Stimulated activated CD8-positive, alpha-beta memory T cell treated with anti-CD3 and anti-CD28 coated beads, Interleukin-12 subunit alpha, Interleukin-12 subunit beta, amount 100 ng/mL, for 4 hours (primary cell): ENCODE results near the gene PADI2.

Experiments used
- DNase-seq: peaks from one replicate; pipeline ENCODE4 v3.0.0-alpha.2; 2020; ENCODE audit warnings: low read depth

The PADI2 gene

DNA sequence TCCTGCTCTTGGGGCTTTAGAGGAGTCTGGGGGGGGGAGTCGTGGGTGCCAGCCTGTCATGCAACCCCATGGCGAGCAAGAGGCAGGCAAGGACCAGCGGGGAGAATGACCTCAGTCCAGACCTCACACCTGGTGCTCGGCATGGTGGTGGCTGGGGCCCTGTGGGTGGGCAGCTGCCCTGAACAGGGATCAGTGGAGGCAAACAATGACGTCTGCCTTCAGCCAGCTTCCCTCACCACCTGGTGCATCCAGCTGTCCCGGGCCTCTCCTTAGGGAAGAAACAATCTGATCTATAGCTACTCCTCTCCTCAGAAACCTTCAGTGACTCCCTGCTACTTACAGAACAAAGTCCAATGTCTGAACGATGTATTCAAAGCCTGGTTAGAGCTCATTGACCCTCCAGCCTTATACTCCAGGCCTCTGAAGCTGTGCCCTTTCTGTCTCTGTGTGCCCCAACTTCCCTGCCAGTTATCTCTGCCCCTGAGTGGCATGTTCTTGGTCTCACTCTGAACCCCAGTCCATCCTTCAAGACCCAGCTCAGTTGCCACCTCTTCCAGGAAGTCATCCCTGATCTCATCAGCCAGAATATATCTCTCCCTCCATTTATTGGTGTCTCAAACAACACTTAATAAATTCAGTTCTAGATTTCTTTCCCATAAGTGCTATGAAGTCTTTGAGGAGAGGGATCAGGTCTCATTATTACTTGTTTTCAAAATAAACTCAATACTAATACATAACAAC is 6.6 kb downstream of the PADI2 start:
- DNase-seq, result no peak

DNA sequence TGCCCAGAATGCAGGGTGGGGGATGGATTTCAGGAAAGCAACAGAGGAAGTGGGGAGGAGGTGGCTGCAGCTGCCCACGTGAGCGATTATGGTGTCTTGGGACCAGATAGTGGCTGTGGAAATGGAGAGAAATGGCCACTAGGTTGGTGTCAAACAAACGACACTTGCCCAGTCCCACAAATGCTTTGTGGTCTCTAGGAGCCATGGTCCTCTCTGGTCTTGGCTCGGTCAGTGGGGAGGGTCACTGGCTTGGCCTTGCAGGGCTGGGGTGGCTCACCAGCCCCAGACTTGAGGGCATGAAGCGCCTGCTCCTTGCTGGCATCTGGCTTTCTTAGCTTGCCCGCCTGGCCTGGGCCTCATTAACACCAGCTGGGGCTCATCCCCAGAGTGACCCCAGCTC is 7.2 kb downstream of the PADI2 start:
- no peak for DNase-seq

DNA sequence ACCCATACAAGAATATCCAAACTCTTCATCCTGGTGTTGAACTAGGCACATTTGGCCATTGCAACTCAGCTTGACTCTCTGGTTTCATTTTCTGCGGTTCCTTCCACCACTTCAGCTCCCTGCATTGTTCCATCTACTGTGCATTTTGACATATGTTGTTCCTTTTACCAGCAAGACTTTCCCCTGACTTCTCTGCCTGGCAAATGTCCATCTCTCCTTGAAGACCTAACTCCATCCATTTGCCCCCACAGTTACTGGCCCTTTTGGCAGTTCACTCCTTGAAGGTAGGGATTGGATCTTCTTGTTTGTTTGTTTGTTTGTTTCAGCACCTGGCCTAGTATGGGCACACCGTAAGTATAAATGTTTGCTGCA is 8.7 kb downstream of the PADI2 start:
- no peak for DNase-seq

DNA sequence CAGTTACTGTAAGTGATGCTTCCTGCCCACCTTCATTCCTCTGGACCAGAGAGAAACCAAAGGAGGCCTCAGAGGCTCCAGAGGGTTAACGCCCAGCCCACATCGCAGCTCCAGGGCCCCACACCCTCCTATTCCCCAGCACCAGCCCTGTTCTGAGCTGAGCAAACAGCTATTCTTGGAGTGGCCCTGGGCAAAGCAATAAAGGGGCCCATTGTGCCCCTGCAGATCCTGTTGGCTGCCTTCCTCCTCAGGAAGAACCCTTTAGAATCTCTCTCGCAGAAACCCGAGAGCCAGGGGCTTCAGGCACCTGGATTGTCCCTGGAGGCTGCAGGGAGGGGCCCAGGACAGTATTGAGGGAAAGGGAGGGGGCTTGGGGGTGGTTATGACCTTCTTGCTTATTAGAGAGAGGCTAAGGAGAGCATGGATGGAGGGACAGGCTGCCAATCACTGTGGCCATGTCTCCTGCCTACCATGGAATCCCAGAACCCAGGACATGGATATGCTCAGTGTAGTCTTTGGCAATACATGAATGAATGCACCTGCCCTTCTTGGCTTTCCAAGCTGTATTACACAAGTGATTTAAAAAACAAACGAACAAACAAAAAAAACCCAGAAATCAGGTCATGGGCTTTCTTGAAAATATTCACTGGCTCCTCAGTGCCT is 9.2 kb downstream of the PADI2 start:
- no peak for DNase-seq

DNA sequence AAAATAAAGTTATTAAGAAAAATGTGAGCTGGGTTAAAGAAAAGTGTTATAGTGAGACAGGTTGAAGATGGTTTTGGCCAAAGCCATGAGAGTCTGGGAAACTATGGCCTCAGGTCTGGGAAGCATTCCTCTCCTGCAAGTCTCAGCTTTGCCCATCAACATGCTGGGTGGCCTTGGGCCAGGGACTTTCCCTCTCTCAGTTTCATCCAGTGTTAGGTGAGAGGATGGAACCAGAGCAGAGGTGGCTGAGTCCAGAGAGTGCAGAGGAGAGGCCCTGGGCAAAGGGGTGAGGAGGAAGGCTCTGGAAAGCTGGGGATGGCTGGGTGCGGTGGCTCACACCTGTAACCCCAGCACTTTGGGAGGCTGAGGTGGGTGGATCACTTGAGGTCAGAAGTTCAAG is 10.5 kb downstream of the PADI2 start:
- no peak for DNase-seq

DNA sequence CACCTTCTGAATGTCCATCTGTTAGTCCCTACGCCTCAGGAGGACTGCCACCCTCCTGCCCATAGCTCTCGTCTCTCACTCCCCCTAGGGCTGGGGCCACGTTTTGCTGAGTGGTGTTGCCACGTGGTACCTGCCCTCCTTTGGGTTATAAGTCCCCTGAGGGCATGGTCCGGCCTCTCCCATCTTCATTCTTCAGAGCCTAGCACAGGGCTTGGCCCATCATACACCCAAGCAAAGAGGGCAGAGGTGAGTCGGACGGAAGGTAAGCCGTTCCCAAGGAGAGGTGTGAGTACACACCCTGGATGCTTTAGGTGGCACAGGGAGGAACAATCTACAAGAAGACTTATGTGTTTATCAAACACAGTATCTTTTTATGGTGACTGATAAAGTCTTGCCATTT is 10.9 kb downstream of the PADI2 start:
- no peak for DNase-seq

DNA sequence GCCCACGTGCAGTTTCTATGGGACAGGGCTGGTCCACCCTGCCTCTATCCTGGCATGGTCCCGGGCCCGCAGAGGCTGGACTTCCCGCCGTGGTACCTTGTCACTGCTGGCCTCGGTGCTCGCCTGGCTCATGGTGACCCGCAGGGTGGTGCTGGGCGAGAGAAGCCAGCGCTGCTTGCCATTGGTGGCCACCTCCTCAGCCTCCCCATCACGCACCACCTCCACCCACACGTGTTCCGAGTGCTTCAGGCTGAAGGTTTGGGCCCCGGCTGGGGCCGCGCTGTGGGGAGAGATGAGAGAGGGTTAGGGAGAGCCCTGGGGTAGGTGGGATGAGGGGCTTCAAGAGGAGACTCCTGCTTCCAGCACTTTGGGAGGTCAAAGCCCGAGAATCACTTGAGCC is 14.5 kb downstream of the PADI2 start:
- no peak for DNase-seq

DNA sequence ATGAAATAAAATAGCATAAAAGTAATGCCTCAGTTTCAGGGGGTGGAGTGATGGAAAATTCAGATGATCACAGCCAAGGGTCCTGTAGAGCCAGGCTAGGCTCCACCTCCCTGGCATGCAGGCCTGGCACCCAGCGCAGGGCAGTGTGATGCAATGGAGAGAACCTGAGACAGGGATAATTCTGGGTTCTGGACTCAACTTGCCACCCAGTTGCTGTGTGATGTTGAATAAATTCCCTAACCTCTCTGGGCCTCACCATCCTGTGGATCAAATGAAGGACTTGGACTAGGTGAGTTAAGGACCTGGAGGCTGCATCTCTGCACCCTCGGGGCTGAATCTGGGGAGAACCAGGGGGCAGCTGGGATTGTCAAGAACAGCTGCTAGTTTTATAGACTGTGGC is 17.0 kb downstream of the PADI2 start:
- DNase-seq, result no peak

DNA sequence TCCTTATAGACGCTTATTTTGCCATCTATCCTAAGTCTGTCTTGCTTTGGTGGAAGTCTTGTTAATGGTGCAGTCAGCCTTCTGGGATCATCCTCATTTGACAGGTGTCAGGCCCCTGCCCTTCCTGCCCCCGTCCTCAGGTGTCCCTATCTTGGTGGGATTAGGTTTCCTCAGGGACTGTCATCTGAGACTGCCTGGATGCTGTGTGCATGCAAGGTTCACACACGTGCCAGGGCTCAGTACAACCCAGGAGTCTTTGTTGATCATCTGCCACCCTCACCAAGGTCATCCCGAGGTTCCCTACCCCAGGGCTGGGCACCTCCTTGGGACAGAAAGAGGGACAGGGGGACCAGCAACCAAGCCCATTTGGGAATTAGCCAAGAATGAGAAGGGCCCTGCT is 18.0 kb downstream of the PADI2 start:
- no peak for DNase-seq

DNA sequence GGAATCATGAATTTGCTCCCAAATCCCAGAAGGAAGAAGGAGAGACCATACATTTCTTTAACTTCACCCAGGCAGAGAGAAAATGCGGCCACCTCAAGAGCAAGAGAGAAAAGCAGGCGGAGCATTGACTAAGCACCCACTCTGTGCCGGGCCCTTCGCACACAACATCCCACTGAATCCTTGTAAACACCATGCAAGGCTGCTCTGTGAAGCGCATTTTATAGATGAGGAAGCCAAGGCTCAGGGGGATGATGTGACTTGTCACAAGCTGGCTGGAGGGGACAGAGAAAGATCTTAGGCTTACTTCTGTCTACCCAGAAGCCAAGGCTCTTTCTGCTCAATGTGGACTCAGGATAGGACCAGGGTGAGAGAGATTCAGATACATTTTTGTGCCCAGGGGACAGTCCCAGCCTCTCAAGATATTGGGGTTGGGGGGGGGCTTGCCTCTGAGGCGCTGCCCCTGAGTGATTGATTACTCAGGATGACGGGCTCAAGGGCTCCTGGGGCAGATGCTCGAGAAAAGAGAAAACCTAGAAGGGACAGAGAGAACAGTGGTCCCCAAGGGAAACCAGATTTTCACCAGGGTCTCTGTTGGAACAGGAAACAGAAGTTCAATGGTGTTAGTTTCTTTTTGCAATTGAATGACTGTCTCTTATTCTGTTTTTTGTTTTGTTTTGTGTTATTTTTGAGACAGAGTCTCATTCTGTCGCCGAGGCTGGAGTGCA is 19.5 kb downstream of the PADI2 start:
- DNase-seq, result no peak

DNA sequence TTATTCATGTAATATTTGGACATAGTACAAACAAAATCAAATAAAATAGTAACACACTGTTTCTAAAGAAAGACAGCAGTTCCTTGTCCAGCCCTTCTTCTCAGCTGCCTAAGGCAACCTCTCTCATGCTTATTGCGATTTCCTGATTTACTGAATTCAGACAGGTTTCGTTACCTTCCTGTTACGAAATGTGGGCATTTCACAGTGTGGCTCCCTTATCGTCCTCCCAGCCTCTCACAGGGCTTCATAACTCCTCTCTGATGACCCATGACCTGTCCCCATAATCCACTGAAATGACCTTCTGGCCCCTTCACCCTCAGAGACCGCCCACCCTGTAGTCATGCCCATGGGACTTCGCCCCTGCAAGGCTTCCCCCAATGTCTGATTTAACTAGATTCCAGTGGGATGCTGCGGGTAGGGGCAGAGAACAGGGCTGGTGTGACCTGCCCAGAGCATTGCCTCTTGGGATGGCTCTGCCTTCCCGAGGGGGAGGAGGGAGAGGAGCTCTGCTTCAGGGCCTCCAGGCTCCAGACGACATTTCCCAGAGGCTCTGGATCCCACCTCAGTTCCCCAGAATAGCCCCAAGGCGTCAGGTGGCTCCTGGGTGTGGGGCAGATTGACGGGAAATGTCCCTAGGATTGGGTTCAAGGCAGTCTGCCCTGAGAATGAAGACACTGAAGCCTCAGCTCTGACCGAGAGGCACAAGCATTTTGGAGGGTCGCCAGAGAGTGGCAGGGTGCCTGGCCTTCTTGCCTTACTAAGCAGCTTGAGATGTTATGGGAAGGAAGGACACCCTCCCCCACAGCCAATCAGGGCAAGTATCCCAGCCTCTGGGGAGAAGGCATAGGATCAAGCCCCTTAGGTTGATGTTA is 20.6 kb downstream of the PADI2 start:
- DNase-seq, result no peak

DNA sequence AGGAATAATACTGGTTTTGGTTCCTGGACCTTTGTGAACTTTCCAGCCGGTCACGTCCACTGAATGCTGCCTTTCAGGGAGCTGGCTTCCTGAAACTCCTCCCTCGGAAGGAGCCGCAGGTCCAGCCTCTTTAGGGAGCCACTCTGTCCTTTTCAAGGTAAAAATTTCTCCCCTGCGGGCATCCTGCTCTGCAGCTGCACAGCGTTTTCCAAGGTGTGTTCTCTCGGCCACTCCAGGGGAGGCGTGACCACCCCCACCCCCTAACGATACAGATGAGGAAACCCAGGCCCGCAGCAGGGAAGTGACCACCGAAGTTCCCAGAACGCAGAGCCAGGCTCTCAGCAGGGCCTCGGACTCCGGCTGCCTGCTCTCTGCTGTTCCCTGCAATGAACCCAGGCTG is 21.5 kb downstream of the PADI2 start:
- DNase-seq, result no peak

DNA sequence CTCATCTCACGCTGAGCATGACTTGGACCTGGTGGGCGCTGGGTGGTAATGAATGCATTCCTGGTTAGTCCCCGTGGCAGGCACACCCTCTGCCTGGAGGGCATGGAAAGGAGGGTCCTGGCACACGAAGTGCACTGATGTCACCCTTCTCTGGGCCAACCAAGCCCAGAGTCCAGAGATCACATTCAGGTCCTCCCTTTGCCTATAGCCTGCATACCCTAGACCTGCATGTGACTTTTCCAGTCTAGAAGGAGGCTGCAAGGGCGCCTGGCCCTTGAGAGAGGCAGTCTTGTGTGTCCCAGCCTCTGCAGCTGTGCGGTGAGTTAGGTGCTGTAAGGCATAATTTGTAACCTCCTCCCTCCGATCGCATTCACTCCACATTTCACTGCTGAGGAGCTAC is 22.1 kb downstream of the PADI2 start:
- no peak for DNase-seq

DNA sequence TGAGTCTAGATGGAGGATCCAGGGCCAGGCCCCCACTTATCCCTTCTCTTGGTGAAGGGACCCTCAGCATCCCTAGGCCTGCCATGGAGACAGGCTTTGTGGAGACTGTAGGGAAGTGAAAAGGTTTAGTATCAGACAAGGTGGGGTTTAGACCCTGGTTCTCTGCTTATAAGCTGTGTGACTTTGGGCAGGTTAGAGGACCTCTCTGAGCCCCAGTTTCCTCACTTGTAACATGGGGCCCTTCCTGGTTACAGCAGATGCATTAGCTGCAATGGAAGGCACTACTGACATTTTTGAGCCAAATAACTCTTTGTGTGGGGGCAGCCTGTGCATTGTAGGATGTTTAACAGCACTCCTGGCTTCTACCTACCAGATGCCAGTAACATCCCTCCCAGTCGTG is 22.7 kb downstream of the PADI2 start:
- DNase-seq, result no peak

DNA sequence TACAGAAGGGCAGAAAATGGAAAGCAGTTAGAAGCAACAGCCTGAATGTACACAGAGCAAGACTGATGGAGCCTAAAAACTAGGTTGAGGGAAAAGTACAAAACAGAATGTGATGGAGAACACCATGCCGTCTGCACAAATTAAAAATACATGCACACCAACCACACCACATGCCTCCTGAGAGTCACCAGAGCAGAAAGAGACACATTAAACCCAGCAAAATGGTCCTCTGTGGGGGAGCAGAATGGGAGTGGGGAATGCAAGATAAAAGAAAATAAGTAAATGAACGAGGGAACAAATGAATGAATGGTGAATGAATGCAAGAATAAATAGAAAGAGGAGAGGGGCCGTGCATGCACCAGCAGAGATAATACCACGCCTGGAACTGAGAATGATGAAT is 24.1 kb downstream of the PADI2 start:
- DNase-seq, result no peak

DNA sequence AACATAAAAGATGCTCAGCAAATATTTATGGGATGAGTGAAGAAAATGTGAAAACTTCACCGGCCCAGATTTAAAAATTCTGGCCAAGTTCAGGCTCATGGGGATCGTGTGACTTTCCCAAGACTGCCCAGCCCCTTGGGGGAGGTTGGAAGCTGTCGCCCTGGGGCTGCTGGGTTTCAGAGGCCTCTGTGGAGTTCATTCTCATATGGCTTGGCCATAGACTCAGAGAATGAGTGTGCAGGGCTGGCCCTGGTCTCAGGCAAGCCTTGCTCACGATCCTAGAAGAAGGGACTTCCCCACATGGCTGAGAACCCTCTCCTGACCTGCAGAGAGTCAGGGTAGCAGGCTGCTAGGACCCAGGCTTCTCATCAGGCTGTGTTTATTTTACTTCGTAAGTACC is 24.6 kb downstream of the PADI2 start:
- no peak for DNase-seq

DNA sequence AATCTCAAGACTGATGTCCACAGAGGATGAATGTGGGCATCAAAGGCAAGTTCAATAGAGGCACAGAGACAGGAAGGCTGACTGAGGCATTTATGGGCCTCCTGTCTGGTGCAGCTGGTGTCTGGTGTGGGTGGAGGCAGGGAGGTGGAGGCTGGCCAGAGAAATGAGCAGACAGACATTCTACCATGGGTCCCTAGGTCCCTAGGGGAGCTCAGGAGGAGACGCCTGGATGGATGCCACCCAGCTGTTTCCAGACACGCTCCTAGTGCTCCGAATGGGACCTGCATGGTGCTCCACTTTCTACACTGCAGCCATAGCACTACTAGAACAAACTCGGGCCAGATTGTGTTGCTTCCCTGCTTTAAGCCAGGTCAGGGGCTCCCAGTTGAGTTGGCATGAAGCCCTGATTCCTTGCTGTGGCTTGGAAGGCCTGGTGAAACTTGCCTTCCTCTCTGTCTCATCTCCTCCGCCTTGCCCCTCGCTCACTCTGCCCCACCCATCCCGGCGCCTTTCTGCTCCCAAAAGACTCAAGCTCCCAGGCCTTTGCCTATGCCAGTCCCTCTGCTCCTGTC is 25.3 kb downstream of the PADI2 start:
- DNase-seq, result no peak

DNA sequence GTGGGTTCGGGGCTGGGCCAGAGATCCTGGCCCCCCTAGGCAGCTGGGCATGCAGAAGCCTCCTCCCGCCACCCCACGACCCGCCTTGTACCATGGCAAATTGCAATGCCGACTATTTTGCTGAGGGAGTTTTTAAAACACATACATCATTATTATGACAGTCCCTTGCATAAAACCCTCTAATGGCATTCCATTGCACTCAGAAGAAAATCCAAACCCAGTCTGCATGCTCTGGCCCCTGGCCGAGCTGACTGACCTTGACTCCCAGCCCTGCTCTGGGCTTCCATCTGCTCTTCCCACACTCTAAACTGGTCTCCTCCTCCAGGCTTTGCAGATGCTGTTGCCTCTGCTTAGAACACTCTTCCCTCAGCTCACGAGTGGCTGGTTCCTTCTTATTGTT is 28.0 kb downstream of the PADI2 start:
- DNase-seq, result no peak

DNA sequence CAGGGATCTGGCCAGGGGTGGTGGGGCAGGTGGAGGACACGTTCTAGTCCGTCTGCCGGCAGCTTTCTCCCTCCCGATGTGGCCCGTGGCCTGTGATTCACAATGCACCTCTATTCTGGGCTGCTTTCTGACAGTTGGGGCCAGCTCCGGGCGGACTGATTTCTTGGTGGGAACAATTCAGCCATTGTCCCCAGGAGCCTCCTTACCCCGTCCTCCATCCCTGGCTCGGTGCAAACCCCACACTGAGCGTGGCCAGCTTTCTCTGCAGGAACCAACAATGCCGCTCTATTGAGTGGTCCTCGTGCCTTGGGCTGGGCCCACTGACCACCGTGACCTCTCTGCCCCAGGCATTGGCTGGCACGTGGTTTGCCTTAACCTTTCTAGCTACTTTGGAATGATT is 29.7 kb downstream of the PADI2 start:
- no peak for DNase-seq

DNA sequence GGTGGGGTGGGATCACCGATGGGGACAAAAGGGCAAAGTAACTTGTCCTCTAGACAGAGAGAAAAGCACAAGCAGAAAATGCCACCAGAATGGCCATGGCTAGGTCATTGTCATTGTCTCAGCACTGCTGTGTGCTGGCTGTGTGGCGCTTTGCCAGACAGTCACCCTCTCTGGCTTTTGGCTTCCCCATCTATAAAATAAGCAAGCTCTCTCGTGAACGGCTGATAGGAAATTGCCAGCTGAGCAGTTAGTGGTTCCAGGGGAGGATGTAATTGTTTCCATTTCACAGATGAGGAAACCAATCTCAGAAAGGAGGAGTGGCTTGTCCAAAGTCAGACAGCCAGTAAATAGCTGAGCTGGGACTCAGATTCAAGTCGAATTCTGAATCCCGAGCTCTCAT is 32.5 kb downstream of the PADI2 start:
- DNase-seq, result no peak

DNA sequence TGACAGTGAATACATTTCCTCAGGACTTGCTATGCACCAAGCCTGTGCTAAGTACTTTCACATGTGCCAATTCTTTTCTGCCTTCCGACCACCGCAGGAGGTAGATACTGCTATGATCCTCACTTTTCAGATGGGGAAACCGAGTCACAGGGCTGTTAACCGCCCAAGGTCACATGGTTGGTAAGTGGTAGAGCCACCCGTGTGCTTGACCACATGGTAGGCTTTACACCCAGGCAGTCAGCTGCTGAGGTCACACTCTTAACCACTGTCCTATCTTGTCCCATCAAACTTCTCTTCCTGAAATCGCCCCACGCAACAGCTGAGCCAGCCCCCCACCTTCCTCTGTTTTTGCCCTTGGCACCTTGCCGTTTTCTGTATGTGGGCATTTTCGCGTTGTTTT is 34.5 kb downstream of the PADI2 start:
- no peak for DNase-seq

DNA sequence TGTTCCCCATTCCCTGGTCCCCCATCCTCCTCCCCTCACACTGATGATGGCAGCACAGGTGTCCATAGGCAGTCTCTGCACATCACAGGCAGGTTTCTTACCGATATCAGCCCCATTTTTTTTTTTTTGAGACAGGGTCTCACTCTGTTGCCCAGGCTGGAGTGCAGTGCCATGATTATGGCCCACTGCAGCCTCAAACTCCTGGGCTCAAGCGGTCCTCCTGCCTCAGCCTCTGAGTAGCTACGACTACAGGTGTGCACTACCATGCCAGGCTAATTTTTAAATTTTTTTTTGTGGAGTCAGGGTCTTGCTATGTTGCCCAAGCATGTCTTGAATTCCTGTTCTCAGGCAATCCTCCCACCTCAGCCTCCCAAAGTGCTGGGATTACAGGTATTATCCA is 36.5 kb downstream of the PADI2 start:
- no peak for DNase-seq
